ENCODE results near the gene NTM.
"Not testable (repeated sequence)": the region's sequence is repeated elsewhere in the genome, so short reads cannot be mapped to it uniquely, and the experiment has no call there.

Gene NTM

DNA sequence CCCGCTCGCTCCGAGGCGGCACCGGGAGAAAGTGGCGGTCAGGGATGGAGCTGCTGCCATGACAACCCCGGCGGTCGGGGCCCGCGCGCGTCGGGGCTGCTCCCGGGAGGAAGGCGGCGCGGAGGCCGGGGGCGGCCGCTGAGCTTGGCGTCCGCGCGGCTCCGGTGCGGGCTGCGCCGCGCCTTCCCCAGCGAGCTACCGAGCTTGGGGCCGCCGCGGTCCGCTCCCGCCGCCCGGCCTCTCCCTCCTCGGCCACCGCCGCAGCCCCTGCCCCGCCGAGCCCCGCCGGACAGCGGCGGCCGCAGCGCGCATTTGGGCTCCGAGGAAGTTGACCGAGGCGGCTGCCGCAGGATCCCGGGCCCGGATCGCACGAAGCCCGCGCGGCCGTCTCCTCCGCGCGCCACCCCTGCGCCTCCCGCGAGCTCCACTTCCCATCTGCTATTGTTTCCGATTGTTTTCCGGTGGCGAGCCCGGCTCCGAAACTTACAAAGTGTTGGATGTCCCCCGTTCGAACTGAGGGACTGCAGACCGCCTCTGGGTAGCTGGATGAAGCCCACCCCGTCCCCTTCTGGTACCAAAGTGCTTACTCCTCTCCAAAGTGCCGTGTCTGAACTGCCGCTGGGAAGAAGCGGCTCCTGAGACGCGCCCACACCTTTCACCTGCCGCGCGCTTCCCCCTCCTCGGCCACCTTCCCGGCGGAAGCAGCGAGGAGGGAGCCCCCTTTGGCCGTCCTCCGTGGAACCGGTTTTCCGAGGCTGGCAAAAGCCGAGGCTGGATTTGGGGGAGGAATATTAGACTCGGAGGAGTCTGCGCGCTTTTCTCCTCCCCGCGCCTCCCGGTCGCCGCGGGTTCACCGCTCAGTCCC, 540.3 kb downstream of the NTM start:
- Histone ChIP-seq H3K27ac (replicated peaks; ENCODE audit: low read length) (no peak overlapping the region), H2BK12ac (ENCODE audit: low read length) (peak overlapping the region; percentile 5)

DNA sequence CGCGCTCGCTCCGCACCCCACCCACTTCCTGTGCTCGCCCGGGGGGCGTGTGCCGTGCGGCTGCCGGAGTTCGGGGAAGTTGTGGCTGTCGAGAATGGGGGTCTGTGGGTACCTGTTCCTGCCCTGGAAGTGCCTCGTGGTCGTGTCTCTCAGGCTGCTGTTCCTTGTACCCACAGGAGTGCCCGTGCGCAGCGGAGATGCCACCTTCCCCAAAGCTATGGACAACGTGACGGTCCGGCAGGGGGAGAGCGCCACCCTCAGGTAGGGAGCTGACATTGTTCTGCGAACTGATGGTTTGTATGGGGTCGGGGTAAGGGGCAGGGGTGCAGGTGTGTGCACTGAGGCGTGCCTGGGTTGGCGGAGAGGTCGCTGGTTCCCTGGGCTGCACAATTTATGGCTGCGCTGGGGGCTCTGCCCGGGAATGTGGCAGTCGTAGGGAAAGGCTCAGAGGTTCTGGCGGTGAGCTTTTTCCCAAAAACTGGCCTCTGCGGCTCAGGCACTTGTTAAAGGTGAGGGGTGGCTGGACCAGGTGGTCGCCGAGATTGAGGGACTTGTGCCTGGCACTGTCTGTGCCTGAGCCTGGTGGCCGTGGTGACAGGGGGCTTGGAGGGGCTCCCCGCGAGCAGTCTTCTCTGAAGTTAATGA, 541.1 kb downstream of the NTM start:
- DNase-seq (ENCODE audit: low spot score): peak; percentile 30
- not testable (repeated sequence) for H2BK120ac ChIP-seq (ENCODE audit: low read depth, low read length)

More for the DNA sequence above, 540.3 kb downstream of the NTM start:
- H2BK5ac ChIP-seq (ENCODE audit: low read length): peak overlapping the region; percentile 31
- H3K4me3 ChIP-seq (ENCODE audit: low read length in 2 of 2): peak overlapping the region; percentile 49 to 84
- H4K91ac ChIP-seq (ENCODE audit: low read depth, low read length, poor library complexity): no peak overlapping the region
- peak overlapping the region; percentile 83 for H3K4me2 ChIP-seq (ENCODE audit: insufficient read depth, low read length, poor library complexity, severe bottlenecking)
- H3K36me3 ChIP-seq (replicated peaks in 1 of 2; ENCODE audit: control insufficient read depth in 2 of 2, insufficient read depth in 2 of 2, low read length in 2 of 2): no peaks in the 10 kb centered on the region
- WGBS, 2 donors (ENCODE audit: extremely low coverage in 2 of 2, insufficient read length in 2 of 2, insufficient replicate concordance in 1 of 2): no CpG with 5 or more reads among the region's 105 CpGs
- H3K79me1 ChIP-seq (ENCODE audit: low read depth, low read length): no peaks in the 10 kb centered on the region
- H3K9me3 ChIP-seq (replicated peaks in 1 of 2; ENCODE audit: control insufficient read depth in 2 of 2, insufficient read depth in 1 of 2, low read depth in 1 of 2, low read length in 2 of 2): no peaks in the 10 kb centered on the region
- peak overlapping the region; percentile 78 for H3K9ac ChIP-seq (ENCODE audit: low read depth, low read length, poor library complexity)
- H4K8ac ChIP-seq (ENCODE audit: low read depth, low read length): no peak overlapping the region
- no peak overlapping the region for H2BK120ac ChIP-seq (ENCODE audit: low read depth, low read length)
- no peak overlapping the region for H3K14ac ChIP-seq (ENCODE audit: low read length)
- peaks cover 4 to 6% of the 10 kb centered on the region in 2 donors for H3K4me1 ChIP-seq (ENCODE audit: control insufficient read depth in 2 of 2, insufficient read depth in 1 of 2, low read depth in 1 of 2, low read length in 2 of 2)
- peak overlapping the region; percentile 74 for H3K18ac ChIP-seq (ENCODE audit: low read length)
- no peak overlapping the region for H2BK15ac ChIP-seq (ENCODE audit: low read length)
- DNase-seq (ENCODE audit: low spot score): peak; percentile 48
- H2AFZ ChIP-seq (ENCODE audit: low read length): peak overlapping the region; percentile 95
- H3K27me3 ChIP-seq (ENCODE audit: control insufficient read depth in 3 of 3, insufficient read depth in 3 of 3, low read depth in 1 of 3, low read length in 3 of 3): peaks cover 0 to 30% (median 2%) of the 10 kb centered on the region in 3 experiments
- H3K23ac ChIP-seq (ENCODE audit: low read depth, low read length, poor library complexity): no peak overlapping the region
- no peak overlapping the region for H3K4ac ChIP-seq (ENCODE audit: low read length)
- H2AK5ac ChIP-seq (ENCODE audit: low read depth, low read length): no peak overlapping the region

GRCh38 chr11:131912134-131912533, 541.7 kb downstream of the NTM start:
- peaks cover 4 to 6% of the 10 kb centered on the region in 2 donors for H3K4me1 ChIP-seq (ENCODE audit: control insufficient read depth in 2 of 2, insufficient read depth in 1 of 2, low read depth in 1 of 2, low read length in 2 of 2)
- no peak overlapping the region for H3K27ac ChIP-seq (replicated peaks; ENCODE audit: low read length)
- H3K18ac ChIP-seq (ENCODE audit: low read length): peak overlapping the region; percentile 46
- no peak overlapping the region for H3K4me3 ChIP-seq (ENCODE audit: low read length in 2 of 2)
- no peak overlapping the region for H2BK120ac ChIP-seq (ENCODE audit: low read depth, low read length)
- DNase-seq (ENCODE audit: low spot score): no peak
- WGBS, 2 donors (ENCODE audit: extremely low coverage in 2 of 2, insufficient read length in 2 of 2, insufficient replicate concordance in 1 of 2): no CpG with 5 or more reads among the region's 7 CpGs
- H2AK5ac ChIP-seq (ENCODE audit: low read depth, low read length): peak overlapping the region; percentile 30
- H3K9me3 ChIP-seq (replicated peaks in 1 of 2; ENCODE audit: control insufficient read depth in 2 of 2, insufficient read depth in 1 of 2, low read depth in 1 of 2, low read length in 2 of 2): no peaks in the 10 kb centered on the region
- no peak overlapping the region for H4K8ac ChIP-seq (ENCODE audit: low read depth, low read length)
- H4K91ac ChIP-seq (ENCODE audit: low read depth, low read length, poor library complexity): no peak overlapping the region
- no peak overlapping the region for H3K4ac ChIP-seq (ENCODE audit: low read length)
- H3K36me3 ChIP-seq (replicated peaks in 1 of 2; ENCODE audit: control insufficient read depth in 2 of 2, insufficient read depth in 2 of 2, low read length in 2 of 2): no peaks in the 10 kb centered on the region
- no peak overlapping the region for H3K9ac ChIP-seq (ENCODE audit: low read depth, low read length, poor library complexity)
- no peaks in the 10 kb centered on the region for H3K79me1 ChIP-seq (ENCODE audit: low read depth, low read length)
- no peak overlapping the region for H3K4me2 ChIP-seq (ENCODE audit: insufficient read depth, low read length, poor library complexity, severe bottlenecking)
- no peak overlapping the region for H2BK5ac ChIP-seq (ENCODE audit: low read length)
- no peak overlapping the region for H2AFZ ChIP-seq (ENCODE audit: low read length)
- peak overlapping the region; percentile 71 for H2BK15ac ChIP-seq (ENCODE audit: low read length)
- H2BK12ac ChIP-seq (ENCODE audit: low read length): no peak overlapping the region
- no peak overlapping the region for H3K14ac ChIP-seq (ENCODE audit: low read length)
- peak overlapping the region; percentile 48 for H3K23ac ChIP-seq (ENCODE audit: low read depth, low read length, poor library complexity)
- peaks cover 0 to 30% (median 2%) of the 10 kb centered on the region in 3 experiments for H3K27me3 ChIP-seq (ENCODE audit: control insufficient read depth in 3 of 3, insufficient read depth in 3 of 3, low read depth in 1 of 3, low read length in 3 of 3)

More for the DNA sequence above, 541.1 kb downstream of the NTM start:
- Histone ChIP-seq H2BK15ac (ENCODE audit: low read length) (peak overlapping the region; percentile 71), H3K4me2 (ENCODE audit: insufficient read depth, low read length, poor library complexity, severe bottlenecking) (peak overlapping the region; percentile 83), H3K4me3 (ENCODE audit: low read length in 2 of 2) (peak overlapping the region; percentile 49 to 84), H3K18ac (ENCODE audit: low read length) (peak overlapping the region; percentile 46), H3K9ac (ENCODE audit: low read depth, low read length, poor library complexity) (peak overlapping the region; percentile 78), H2AK5ac (ENCODE audit: low read depth, low read length) (peak overlapping the region; percentile 30), H3K27me3 (ENCODE audit: control insufficient read depth in 3 of 3, insufficient read depth in 3 of 3, low read depth in 1 of 3, low read length in 3 of 3) (peaks cover 0 to 30% (median 2%) of the 10 kb centered on the region in 3 experiments), H3K23ac (ENCODE audit: low read depth, low read length, poor library complexity) (peak overlapping the region; percentile 48), H2AFZ (ENCODE audit: low read length) (peak overlapping the region; percentile 95)
- H3K14ac ChIP-seq (ENCODE audit: low read length); H4K8ac ChIP-seq (ENCODE audit: low read depth, low read length); H3K79me1 ChIP-seq (ENCODE audit: low read depth, low read length); H4K91ac ChIP-seq (ENCODE audit: low read depth, low read length, poor library complexity); H3K4ac ChIP-seq (ENCODE audit: low read length); H3K4me1 ChIP-seq (ENCODE audit: control insufficient read depth in 2 of 2, insufficient read depth in 1 of 2, low read depth in 1 of 2, low read length in 2 of 2); H3K36me3 ChIP-seq (replicated peaks in 1 of 2; ENCODE audit: control insufficient read depth in 2 of 2, insufficient read depth in 2 of 2, low read length in 2 of 2); H3K27ac ChIP-seq (replicated peaks; ENCODE audit: low read length); H2BK5ac ChIP-seq (ENCODE audit: low read length); H3K9me3 ChIP-seq (replicated peaks in 1 of 2; ENCODE audit: control insufficient read depth in 2 of 2, insufficient read depth in 1 of 2, low read depth in 1 of 2, low read length in 2 of 2); H2BK12ac ChIP-seq (ENCODE audit: low read length): not testable (repeated sequence)
- no CpG with 5 or more reads among the region's 36 CpGs for WGBS, 2 donors (ENCODE audit: extremely low coverage in 2 of 2, insufficient read length in 2 of 2, insufficient replicate concordance in 1 of 2)

GRCh38 chr11:131913267-131913666, 542.9 kb downstream of the NTM start:
- Histone ChIP-seq H2BK12ac (ENCODE audit: low read length) (no peak overlapping the region), H4K8ac (ENCODE audit: low read depth, low read length) (no peak overlapping the region), H2AK5ac (ENCODE audit: low read depth, low read length) (no peak overlapping the region), H3K23ac (ENCODE audit: low read depth, low read length, poor library complexity) (no peak overlapping the region), H2BK120ac (ENCODE audit: low read depth, low read length) (no peak overlapping the region), H3K4me3 (ENCODE audit: low read length in 2 of 2) (no peak overlapping the region), H2BK15ac (ENCODE audit: low read length) (no peak overlapping the region), H3K4me2 (ENCODE audit: insufficient read depth, low read length, poor library complexity, severe bottlenecking) (no peak overlapping the region), H3K79me1 (ENCODE audit: low read depth, low read length) (no peaks in the 10 kb centered on the region), H2AFZ (ENCODE audit: low read length) (no peak overlapping the region), H3K36me3 (replicated peaks in 1 of 2; ENCODE audit: control insufficient read depth in 2 of 2, insufficient read depth in 2 of 2, low read length in 2 of 2) (no peaks in the 10 kb centered on the region), H3K18ac (ENCODE audit: low read length) (no peak overlapping the region), H3K27me3 (ENCODE audit: control insufficient read depth in 3 of 3, insufficient read depth in 3 of 3, low read depth in 1 of 3, low read length in 3 of 3) (peaks cover 0 to 30% (median 2%) of the 10 kb centered on the region in 3 experiments), H4K91ac (ENCODE audit: low read depth, low read length, poor library complexity) (no peak overlapping the region), H3K4me1 (ENCODE audit: control insufficient read depth in 2 of 2, insufficient read depth in 1 of 2, low read depth in 1 of 2, low read length in 2 of 2) (peaks cover 4 to 6% of the 10 kb centered on the region in 2 donors), H2BK5ac (ENCODE audit: low read length) (no peak overlapping the region), H3K9me3 (replicated peaks in 1 of 2; ENCODE audit: control insufficient read depth in 2 of 2, insufficient read depth in 1 of 2, low read depth in 1 of 2, low read length in 2 of 2) (no peaks in the 10 kb centered on the region), H3K4ac (ENCODE audit: low read length) (no peak overlapping the region), H3K9ac (ENCODE audit: low read depth, low read length, poor library complexity) (no peak overlapping the region), H3K27ac (replicated peaks; ENCODE audit: low read length) (no peak overlapping the region), H3K14ac (ENCODE audit: low read length) (no peak overlapping the region)
- DNase-seq (ENCODE audit: low spot score): no peak
- WGBS, 2 donors (ENCODE audit: extremely low coverage in 2 of 2, insufficient read length in 2 of 2, insufficient replicate concordance in 1 of 2): no CpG with 5 or more reads among the region's 4 CpGs

Data from neuronal stem cell (in vitro differentiated cells).